Measurements from ENCODE around the gene PNMA8A.

- no peak for TF ChIP-seq CTCF (IDR thresholded peaks at IDR 0.05)
- TF ChIP-seq EP300 (IDR thresholded peaks at IDR 0.05; ENCODE audit: low read depth) = no peak
- TF ChIP-seq POLR2A (IDR thresholded peaks at IDR 0.05) = no peak
- no peak for TF ChIP-seq POLR2AphosphoS5 (IDR thresholded peaks at IDR 0.05)
Observed at GRCh38 chr19:46496304-46496703, 24.9 kb upstream of the PNMA8A start.

Measured in transverse colon (tissue), 4 donors.